IgD-negative memory B cell (primary cell): ENCODE data around the gene ADAMTS17. TPM values are rescaled to one million over a fixed set of nuclear protein-coding genes. Genes with fewer than 3 reads are reported as not detected.

Experiments used
- H3K27ac Mint-ChIP-seq, 3 donors: one replicate each; pipeline ENCODE4 v1.8.0; 2020 to 2022; ENCODE audit warnings: mild to moderate bottlenecking in 3 of 3, mixed read lengths in 3 of 3, moderate library complexity in 1 of 3
- H3K27me3 Mint-ChIP-seq: one replicate; pipeline ENCODE4 v1.8.0; 2021; ENCODE audit warnings: mixed read lengths
- H3K36me3 Mint-ChIP-seq: one replicate; pipeline ENCODE4 v1.8.0; 2020; ENCODE audit warnings: mild to moderate bottlenecking, mixed read lengths
- H3K4me1 Mint-ChIP-seq, 3 donors: one replicate each; pipeline ENCODE4 v1.8.0; 2020 to 2022; ENCODE audit warnings: mixed read lengths in 3 of 3, mild to moderate bottlenecking in 1 of 3
- H3K4me3 Mint-ChIP-seq, 4 donors: one replicate each; pipeline ENCODE4 v1.8.0; 2020 to 2022; ENCODE audit warnings: mild to moderate bottlenecking in 4 of 4, mixed read lengths in 4 of 4, moderate library complexity in 3 of 4
- H3K9me3 Mint-ChIP-seq, 3 donors: one replicate each; pipeline ENCODE4 v1.8.0; 2020 to 2021; ENCODE audit warnings: mixed read lengths in 3 of 3, mild to moderate bottlenecking in 1 of 3
- polyA plus RNA-seq: library from polyadenylated mRNA; unstranded; fragments of 300-500 nt; fragmentation: Illumina TruSeq; gene quantifications from one replicate; pipeline ENCODE4 v1.2.3, GENCODE V29; 2021

The ADAMTS17 gene
- polyA plus RNA-seq, 1 donor from 2014 or later, result not detected

GRCh38 chr15:100245487-100245820 lies 96.3 kb downstream of the ADAMTS17 start:
- Mint-ChIP-seq H3K4me3 (no peak overlapping the region), H3K9me3 (peaks cover 0 to 4% (median 4%) of the 10 kb centered on the region in 3 donors), H3K27ac (no peak overlapping the region), H3K36me3 (no peaks in the 10 kb centered on the region), H3K27me3 (peaks cover under 1% of the 10 kb centered on the region), H3K4me1 (peaks cover 0 to 3% (median 0%) of the 10 kb centered on the region in 3 donors)

GRCh38 chr15:100244796-100245486 lies 96.8 kb downstream of the ADAMTS17 start:
- Mint-ChIP-seq H3K4me3 (no peak overlapping the region), H3K27me3 (peaks cover 2% of the 10 kb centered on the region), H3K27ac (no peak overlapping the region), H3K9me3 (peaks cover 0 to 4% (median 4%) of the 10 kb centered on the region in 3 donors), H3K4me1 (peaks cover 0 to 3% (median 0%) of the 10 kb centered on the region in 3 donors), H3K36me3 (no peaks in the 10 kb centered on the region)

DNA sequence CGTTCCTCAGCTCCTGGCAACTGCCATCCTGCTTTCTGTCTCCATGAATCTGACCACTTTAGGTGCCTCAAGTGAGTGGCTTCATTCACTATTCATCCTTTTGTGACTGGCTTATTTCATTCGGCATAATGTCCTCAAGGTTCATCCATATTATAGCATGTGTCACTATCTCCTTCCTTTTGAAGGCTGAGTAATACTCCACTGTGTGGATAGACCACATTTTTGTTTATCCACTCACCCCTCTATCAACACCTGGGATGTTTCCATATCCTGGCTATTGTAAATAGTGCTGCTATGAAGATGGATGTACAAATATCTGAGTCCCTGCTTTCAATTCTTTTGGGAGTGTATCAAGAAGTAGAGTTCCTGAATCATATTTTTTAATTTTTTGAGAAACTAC lies 98.8 kb downstream of the ADAMTS17 start:
- no peak overlapping the region for H3K4me3 Mint-ChIP-seq
- H3K27ac Mint-ChIP-seq, result no peak overlapping the region
- peaks cover 2% of the 10 kb centered on the region for H3K27me3 Mint-ChIP-seq
- peaks cover 0 to 4% (median 4%) of the 10 kb centered on the region in 3 donors for H3K9me3 Mint-ChIP-seq
- no peaks in the 10 kb centered on the region for H3K36me3 Mint-ChIP-seq
- peaks cover 0 to 3% (median 0%) of the 10 kb centered on the region in 3 donors for H3K4me1 Mint-ChIP-seq

DNA sequence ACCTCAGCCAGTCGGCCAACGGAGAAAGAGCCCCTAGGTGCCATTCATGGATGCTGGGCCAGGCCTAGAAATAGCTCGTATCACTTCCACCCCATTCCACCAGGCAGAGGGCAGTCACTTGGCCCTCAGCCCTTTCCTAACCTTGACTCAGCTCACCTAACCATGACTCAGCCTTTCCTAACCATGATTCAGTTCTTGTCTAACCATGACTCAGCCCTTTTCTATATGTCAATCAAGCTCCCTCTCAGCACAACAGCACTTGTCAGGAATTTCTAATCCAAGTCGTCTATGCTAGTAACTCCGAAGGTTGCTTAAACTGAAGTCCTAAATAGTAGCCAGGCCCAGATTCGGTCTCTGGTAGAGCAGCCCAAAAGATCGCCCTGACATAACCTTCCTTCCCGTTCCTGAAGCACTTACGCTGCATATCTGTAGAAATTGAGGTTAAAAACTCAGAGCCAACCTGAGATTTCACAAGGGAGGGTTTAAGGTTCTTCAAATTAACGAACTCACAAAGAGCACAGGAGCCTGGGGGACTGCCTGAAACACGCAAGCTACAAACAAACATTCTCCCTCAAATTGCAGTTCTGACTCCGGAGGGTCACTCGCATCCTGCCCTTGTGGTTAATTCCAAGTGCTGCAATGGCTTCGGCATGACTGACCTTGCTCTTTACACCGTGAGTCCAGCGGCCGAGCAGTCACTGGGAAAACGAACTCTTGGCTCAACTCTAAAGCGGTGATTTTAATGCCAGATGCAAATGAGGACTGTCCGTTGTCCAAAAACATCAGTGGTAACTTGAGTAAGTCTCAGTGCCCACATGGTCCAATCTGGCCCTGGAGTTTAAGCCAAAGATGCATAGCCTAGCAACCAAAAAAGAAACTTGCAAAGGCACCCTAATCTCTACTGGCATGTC lies 99.9 kb downstream of the ADAMTS17 start:
- Mint-ChIP-seq H3K27ac (no peak overlapping the region), H3K27me3 (peaks cover 2% of the 10 kb centered on the region), H3K4me3 (no peak overlapping the region), H3K36me3 (no peaks in the 10 kb centered on the region), H3K4me1 (peaks cover 0 to 3% (median 0%) of the 10 kb centered on the region in 3 donors), H3K9me3 (peaks cover 0 to 4% (median 4%) of the 10 kb centered on the region in 3 donors)

DNA sequence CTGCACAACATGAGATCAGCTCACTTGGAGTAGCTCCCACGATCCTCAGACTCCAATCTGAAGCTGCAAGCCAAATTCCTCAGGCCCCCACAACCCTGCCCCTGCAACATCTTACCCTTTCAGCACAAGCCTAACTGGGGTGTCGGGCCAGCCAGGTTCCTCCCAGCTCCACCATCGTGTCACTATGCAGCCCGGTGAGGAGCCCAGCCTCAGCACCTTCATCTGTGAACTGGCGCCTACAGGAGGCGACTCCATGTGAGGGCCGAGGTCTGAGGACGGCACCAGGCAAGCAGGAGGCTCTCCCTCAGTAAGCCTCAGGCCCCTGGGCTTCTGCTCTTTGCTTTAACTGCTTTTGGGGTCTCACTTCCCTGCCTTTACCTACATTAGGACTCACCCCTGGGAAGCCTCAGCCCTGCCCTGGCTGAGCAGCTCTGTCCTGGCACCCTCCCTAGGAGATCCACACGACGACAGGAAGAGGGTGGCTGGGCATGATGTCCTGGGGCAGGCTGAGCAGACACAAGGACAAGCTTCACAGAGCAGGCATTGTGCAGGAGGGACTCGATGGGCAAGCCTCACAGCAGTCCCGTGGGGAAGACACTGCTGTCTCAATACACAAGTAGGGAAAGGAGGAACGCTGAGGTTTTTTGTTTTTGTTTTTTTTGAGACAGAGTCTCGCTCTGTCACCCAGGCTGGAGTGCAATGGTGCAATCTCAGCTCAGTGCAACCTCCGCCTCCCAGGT lies 104.6 kb downstream of the ADAMTS17 start:
- no peak overlapping the region for H3K4me3 Mint-ChIP-seq
- no peaks in the 10 kb centered on the region for H3K4me1 Mint-ChIP-seq
- H3K9me3 Mint-ChIP-seq, result peaks cover 2 to 4% (median 2%) of the 10 kb centered on the region in 3 donors
- H3K36me3 Mint-ChIP-seq, result no peaks in the 10 kb centered on the region
- H3K27ac Mint-ChIP-seq, result no peak overlapping the region
- H3K27me3 Mint-ChIP-seq, result peaks cover 7% of the 10 kb centered on the region

- Mint-ChIP-seq H3K27ac (no peak overlapping the region), H3K27me3 (peaks cover 6% of the 10 kb centered on the region)
Observed at GRCh38 chr15:100235030-100235617, 106.7 kb downstream of the ADAMTS17 start.

GRCh38 chr15:100234158-100235029 lies 107.4 kb downstream of the ADAMTS17 start:
- peaks cover 6% of the 10 kb centered on the region for H3K27me3 Mint-ChIP-seq
- H3K27ac Mint-ChIP-seq, result no peak overlapping the region
- H3K36me3 Mint-ChIP-seq, result no peaks in the 10 kb centered on the region
- peaks cover 0 to 3% (median 0%) of the 10 kb centered on the region in 3 donors for H3K9me3 Mint-ChIP-seq
- H3K4me3 Mint-ChIP-seq, result no peak overlapping the region
- no peaks in the 10 kb centered on the region for H3K4me1 Mint-ChIP-seq

More at GRCh38 chr15:100235030-100235617, 106.7 kb downstream of the ADAMTS17 start:
- Mint-ChIP-seq H3K36me3 (no peaks in the 10 kb centered on the region), H3K9me3 (peaks cover 0 to 2% (median 0%) of the 10 kb centered on the region in 3 donors), H3K4me3 (no peak overlapping the region), H3K4me1 (no peaks in the 10 kb centered on the region)

DNA sequence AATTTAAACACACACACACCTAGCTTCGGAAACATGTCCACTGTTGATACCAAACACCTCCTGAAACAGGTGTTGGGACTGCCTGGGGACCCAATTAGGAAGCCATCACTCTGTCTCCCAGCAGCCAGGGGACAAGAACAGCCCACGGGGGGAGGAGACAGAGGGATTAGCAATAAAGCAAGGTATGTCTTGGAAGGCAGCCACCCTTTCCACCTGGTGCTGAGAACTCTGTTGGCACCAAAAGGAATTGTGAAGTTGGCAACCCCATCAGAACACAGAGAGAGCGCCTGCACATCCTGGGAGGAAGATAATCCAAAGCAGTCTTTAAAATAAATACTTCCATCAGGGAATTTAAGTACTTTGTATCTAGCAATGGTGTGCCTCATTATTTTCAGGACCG lies 111.0 kb downstream of the ADAMTS17 start:
- Mint-ChIP-seq H3K27me3 (peaks cover 10% of the 10 kb centered on the region), H3K4me3 (no peak overlapping the region), H3K9me3 (peaks cover 0 to 3% (median 2%) of the 10 kb centered on the region in 3 donors), H3K36me3 (no peaks in the 10 kb centered on the region), H3K27ac (no peak overlapping the region), H3K4me1 (peaks cover 0 to 1% (median 0%) of the 10 kb centered on the region in 3 donors)

DNA sequence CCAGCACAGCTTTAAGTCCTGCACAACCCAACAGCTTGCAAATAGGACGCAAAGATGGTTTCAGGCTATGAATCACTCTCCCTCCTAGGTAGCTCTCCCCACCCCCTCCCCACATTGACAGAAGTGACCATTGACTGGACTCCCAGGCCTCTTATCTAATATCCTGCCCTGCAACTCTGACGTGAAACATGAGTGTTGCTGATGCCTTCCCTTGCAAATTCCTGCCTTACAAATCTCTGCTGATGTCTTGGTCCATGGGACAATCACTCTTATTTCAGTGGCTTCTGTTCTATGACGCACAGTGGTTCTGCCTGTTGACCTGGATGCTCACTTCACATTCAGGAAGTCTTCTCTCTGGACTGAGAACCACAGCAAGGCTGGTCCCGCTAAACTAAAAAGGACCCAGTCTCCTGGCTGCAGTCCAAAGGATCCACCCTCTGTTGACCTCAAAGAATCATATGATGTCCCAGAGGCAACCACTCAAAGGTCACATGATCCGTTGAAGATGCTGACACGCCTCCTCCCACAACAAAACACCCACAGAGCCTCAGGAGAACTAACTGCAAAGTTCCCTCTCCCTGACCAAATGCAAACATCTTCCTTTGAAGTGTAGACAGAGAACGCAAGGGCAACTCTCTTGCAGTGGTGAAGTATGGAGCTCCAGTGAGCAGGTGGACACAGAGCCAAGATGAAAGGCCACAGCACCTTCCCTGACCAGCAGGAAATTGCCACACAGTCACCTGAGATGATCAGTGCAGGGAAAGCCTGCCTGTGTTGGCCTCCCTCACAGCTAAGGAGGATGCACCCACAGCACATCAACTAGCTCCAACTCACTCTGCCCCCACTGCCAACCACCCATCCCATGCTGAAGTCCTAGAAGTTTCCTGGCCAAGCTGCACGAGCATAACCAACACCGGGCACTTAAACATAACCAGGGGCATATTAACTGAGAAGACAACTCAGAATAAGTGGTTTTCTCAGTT lies 112.3 kb downstream of the ADAMTS17 start:
- peaks cover 9% of the 10 kb centered on the region for H3K27me3 Mint-ChIP-seq

DNA sequence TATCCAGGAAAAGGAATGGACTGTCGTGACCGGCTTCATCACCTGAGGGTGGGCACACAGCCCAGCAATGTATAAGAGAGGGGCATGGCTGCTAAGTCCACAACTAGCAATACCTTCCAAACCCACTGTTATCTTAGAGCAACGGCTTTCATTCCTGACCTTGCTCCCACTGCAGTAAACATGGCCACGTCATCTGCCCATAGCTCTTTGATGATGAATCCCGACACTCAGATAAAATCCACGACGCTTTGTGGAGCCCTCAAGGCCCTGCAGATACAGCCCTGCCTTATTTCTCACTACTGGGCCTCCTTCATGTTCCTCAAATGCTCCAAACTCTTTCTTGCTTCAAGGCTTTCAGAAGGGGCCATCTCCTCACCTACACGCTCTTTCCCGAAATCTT lies 114.0 kb downstream of the ADAMTS17 start:
- Mint-ChIP-seq H3K9me3 (peaks cover 0 to 3% (median 2%) of the 10 kb centered on the region in 3 donors), H3K4me3 (no peak overlapping the region), H3K27ac (no peak overlapping the region), H3K4me1 (peaks cover 0 to 1% (median 0%) of the 10 kb centered on the region in 3 donors), H3K27me3 (peaks cover 4% of the 10 kb centered on the region), H3K36me3 (no peaks in the 10 kb centered on the region)

More for the DNA sequence above, 112.3 kb downstream of the ADAMTS17 start:
- Mint-ChIP-seq H3K36me3 (no peaks in the 10 kb centered on the region), H3K9me3 (peaks cover 0 to 3% (median 2%) of the 10 kb centered on the region in 3 donors), H3K27ac (peak overlapping the region in 1 of 3 donors; percentile 60), H3K4me1 (peaks cover 0 to 1% (median 0%) of the 10 kb centered on the region in 3 donors), H3K4me3 (no peak overlapping the region)

DNA sequence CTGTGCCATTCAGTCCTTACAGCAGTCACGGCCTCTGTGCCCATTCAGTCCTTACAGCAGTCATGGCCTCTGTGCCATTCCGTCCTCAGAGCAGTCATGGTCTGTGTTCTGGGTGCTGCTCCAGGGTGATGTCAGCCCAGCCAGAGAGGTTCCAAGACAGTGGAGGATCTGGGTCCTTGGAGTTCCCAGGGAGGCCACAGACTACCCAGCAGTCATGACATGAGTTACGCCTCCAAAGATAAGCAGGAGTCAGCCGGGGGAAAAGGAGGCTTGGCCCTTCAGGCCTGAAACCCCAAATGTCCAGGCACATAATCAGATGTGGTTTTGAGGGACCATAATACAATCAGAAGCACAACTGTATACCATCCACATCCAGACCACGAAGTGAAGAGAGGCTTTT lies 115.7 kb downstream of the ADAMTS17 start:
- Mint-ChIP-seq H3K36me3 (no peaks in the 10 kb centered on the region), H3K9me3 (peaks cover 0 to 4% (median 2%) of the 10 kb centered on the region in 3 donors), H3K27me3 (peaks cover 4% of the 10 kb centered on the region), H3K4me1 (peaks cover 0 to 1% (median 0%) of the 10 kb centered on the region in 3 donors), H3K4me3 (no peak overlapping the region), H3K27ac (no peak overlapping the region)

DNA sequence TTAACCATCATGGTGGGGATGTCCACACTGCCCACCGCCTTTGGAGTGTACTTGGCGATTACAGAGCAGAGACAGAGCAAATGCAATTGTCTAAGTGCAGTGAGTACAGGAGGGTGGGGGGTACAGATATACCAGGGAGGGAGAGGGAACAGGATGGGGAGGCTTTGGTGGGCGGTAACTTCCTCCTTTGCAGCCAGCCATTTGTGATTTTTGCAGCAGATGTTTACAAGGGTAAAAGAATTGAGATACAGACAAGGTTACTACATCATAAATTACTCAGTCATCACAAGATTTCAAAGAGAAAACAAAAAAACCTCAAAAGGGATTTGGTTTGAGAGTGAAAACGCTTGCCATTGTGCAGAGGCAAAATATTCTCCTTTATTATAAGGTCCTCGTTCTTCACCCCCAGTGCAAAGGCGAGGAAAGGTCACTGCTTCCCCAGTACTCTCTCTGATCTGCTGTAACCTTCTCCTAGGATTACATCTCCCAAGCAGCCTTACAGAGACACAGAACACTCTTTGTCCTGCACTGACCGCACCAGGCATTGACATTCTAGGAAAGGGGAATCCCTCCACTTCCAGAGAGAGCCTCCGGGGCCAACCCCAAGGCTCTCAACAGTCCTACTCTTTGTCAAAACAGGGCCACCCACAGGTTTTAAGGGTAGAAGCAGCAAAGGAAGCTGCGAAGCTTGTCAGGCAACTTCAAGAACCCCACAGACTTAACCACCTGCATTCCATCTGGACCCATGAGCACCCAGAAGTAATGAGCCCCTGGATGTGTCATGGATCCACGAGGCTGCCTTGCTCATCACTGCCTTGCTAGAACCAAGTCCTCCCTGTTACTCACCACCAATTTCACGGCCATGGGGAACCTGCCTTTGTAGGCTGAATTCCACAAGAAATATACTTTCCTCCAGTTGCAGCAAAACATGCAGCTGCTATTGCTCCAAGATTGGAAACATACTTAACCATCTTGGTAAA lies 117.3 kb downstream of the ADAMTS17 start:
- no peak overlapping the region for H3K27ac Mint-ChIP-seq
- H3K27me3 Mint-ChIP-seq, result peaks cover 4% of the 10 kb centered on the region
- H3K4me1 Mint-ChIP-seq, result peaks cover 0 to 1% (median 0%) of the 10 kb centered on the region in 3 donors
- no peaks in the 10 kb centered on the region for H3K36me3 Mint-ChIP-seq
- H3K9me3 Mint-ChIP-seq, result peaks cover 0 to 3% (median 2%) of the 10 kb centered on the region in 3 donors
- H3K4me3 Mint-ChIP-seq, result no peak overlapping the region
